ENCODE data around the gene MRPS34. TPM values are rescaled to one million over a fixed set of nuclear protein-coding genes. Genes with fewer than 3 reads are reported as not detected.

The MRPS34 gene
- total and polyA plus RNA-seq, 10 of the 15 experiments (the other 5 are each of a cell fraction or from before 2014, with no cell fraction given): 3.6 to 285 (median 147) TPM

DNA sequence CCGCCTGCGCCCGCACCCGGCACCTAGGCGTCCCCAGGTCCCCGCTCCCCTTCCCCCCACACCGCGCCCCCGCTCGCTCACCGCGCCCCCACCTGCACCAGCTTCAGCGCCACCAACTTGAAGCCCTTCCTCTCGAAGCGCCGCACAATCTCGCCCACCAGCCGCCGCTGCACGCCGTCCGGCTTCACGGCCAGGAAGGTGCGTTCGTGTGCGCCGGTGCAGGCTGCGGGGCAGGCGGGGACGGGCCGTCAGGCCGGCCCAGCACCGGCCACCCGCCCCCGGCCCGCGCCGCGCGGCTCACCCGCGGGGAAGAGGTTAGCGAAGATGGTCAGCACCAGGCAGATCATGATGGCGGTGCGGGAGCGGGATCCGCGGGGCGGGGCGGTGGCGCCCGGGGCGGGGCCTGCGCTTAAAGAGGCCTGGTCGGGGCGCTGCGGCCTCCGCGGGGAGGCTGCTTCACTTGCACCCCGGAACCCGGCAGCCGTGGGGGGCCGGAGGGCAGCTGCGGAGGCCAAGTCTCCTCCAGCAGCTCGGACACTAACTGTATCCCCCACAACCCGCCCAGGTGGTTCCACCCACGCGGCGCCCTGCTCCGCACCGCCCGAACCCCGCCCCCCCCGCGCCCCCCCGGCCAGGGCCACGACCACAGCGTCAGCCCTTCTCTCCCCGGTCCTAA, 1.6 kb downstream of the MRPS34 start, which contains the start of gene NME3 (continued):
- TF ChIP-seq, protein P1, sequence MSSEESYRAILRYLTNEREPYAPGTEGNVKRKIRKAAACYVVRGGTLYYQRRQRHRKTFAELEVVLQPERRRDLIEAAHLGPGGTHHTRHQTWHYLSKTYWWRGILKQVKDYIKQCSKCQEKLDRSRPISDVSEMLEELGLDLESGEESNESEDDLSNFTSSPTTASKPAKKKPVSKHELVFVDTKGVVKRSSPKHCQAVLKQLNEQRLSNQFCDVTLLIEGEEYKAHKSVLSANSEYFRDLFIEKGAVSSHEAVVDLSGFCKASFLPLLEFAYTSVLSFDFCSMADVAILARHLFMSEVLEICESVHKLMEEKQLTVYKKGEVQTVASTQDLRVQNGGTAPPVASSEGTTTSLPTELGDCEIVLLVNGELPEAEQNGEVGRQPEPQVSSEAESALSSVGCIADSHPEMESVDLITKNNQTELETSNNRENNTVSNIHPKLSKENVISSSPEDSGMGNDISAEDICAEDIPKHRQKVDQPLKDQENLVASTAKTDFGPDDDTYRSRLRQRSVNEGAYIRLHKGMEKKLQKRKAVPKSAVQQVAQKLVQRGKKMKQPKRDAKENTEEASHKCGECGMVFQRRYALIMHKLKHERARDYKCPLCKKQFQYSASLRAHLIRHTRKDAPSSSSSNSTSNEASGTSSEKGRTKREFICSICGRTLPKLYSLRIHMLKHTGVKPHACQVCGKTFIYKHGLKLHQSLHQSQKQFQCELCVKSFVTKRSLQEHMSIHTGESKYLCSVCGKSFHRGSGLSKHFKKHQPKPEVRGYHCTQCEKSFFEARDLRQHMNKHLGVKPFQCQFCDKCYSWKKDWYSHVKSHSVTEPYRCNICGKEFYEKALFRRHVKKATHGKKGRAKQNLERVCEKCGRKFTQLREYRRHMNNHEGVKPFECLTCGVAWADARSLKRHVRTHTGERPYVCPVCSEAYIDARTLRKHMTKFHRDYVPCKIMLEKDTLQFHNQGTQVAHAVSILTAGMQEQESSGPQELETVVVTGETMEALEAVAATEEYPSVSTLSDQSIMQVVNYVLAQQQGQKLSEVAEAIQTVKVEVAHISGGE (CRISPR knock-in tag; IDR thresholded peaks at IDR 0.05): no peak
- TF ChIP-seq, protein P2, sequence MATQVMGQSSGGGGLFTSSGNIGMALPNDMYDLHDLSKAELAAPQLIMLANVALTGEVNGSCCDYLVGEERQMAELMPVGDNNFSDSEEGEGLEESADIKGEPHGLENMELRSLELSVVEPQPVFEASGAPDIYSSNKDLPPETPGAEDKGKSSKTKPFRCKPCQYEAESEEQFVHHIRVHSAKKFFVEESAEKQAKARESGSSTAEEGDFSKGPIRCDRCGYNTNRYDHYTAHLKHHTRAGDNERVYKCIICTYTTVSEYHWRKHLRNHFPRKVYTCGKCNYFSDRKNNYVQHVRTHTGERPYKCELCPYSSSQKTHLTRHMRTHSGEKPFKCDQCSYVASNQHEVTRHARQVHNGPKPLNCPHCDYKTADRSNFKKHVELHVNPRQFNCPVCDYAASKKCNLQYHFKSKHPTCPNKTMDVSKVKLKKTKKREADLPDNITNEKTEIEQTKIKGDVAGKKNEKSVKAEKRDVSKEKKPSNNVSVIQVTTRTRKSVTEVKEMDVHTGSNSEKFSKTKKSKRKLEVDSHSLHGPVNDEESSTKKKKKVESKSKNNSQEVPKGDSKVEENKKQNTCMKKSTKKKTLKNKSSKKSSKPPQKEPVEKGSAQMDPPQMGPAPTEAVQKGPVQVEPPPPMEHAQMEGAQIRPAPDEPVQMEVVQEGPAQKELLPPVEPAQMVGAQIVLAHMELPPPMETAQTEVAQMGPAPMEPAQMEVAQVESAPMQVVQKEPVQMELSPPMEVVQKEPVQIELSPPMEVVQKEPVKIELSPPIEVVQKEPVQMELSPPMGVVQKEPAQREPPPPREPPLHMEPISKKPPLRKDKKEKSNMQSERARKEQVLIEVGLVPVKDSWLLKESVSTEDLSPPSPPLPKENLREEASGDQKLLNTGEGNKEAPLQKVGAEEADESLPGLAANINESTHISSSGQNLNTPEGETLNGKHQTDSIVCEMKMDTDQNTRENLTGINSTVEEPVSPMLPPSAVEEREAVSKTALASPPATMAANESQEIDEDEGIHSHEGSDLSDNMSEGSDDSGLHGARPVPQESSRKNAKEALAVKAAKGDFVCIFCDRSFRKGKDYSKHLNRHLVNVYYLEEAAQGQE (IDR thresholded peaks at IDR 0.05; ENCODE audit: low read depth, low read length): no peak
- TF ChIP-seq MEF2A (IDR thresholded peaks at IDR 0.05; ENCODE audit: insufficient read depth, low read depth, low read length) (no peak), SUPT20H (IDR thresholded peaks at IDR 0.05; ENCODE audit: borderline replicate concordance, control insufficient read depth, low read depth, low read length) (no peak), NFYA (IDR thresholded peaks at IDR 0.05; ENCODE audit: borderline replicate concordance, low read depth, low read length) (no peak), ZNF217 (IDR thresholded peaks at IDR 0.05) (no peak), EGR1 (IDR thresholded peaks at IDR 0.05; ENCODE audit: borderline replicate concordance in 1 of 2, low read depth in 2 of 2, low read length in 2 of 2) (peak in 1 of 2 experiments; percentile 88; a peak in 2 of 3 replicates)
- TF ChIP-seq, protein P3, sequence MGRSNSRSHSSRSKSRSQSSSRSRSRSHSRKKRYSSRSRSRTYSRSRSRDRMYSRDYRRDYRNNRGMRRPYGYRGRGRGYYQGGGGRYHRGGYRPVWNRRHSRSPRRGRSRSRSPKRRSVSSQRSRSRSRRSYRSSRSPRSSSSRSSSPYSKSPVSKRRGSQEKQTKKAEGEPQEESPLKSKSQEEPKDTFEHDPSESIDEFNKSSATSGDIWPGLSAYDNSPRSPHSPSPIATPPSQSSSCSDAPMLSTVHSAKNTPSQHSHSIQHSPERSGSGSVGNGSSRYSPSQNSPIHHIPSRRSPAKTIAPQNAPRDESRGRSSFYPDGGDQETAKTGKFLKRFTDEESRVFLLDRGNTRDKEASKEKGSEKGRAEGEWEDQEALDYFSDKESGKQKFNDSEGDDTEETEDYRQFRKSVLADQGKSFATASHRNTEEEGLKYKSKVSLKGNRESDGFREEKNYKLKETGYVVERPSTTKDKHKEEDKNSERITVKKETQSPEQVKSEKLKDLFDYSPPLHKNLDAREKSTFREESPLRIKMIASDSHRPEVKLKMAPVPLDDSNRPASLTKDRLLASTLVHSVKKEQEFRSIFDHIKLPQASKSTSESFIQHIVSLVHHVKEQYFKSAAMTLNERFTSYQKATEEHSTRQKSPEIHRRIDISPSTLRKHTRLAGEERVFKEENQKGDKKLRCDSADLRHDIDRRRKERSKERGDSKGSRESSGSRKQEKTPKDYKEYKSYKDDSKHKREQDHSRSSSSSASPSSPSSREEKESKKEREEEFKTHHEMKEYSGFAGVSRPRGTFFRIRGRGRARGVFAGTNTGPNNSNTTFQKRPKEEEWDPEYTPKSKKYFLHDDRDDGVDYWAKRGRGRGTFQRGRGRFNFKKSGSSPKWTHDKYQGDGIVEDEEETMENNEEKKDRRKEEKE (IDR thresholded peaks at IDR 0.05): no peak
- TF ChIP-seq, protein P4, sequence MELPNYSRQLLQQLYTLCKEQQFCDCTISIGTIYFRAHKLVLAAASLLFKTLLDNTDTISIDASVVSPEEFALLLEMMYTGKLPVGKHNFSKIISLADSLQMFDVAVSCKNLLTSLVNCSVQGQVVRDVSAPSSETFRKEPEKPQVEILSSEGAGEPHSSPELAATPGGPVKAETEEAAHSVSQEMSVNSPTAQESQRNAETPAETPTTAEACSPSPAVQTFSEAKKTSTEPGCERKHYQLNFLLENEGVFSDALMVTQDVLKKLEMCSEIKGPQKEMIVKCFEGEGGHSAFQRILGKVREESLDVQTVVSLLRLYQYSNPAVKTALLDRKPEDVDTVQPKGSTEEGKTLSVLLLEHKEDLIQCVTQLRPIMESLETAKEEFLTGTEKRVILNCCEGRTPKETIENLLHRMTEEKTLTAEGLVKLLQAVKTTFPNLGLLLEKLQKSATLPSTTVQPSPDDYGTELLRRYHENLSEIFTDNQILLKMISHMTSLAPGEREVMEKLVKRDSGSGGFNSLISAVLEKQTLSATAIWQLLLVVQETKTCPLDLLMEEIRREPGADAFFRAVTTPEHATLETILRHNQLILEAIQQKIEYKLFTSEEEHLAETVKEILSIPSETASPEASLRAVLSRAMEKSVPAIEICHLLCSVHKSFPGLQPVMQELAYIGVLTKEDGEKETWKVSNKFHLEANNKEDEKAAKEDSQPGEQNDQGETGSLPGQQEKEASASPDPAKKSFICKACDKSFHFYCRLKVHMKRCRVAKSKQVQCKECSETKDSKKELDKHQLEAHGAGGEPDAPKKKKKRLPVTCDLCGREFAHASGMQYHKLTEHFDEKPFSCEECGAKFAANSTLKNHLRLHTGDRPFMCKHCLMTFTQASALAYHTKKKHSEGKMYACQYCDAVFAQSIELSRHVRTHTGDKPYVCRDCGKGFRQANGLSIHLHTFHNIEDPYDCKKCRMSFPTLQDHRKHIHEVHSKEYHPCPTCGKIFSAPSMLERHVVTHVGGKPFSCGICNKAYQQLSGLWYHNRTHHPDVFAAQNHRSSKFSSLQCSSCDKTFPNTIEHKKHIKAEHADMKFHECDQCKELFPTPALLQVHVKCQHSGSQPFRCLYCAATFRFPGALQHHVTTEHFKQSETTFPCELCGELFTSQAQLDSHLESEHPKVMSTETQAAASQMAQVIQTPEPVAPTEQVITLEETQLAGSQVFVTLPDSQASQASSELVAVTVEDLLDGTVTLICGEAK (IDR thresholded peaks at IDR 0.05; ENCODE audit: borderline replicate concordance): no peak
- TF ChIP-seq, protein P5, sequence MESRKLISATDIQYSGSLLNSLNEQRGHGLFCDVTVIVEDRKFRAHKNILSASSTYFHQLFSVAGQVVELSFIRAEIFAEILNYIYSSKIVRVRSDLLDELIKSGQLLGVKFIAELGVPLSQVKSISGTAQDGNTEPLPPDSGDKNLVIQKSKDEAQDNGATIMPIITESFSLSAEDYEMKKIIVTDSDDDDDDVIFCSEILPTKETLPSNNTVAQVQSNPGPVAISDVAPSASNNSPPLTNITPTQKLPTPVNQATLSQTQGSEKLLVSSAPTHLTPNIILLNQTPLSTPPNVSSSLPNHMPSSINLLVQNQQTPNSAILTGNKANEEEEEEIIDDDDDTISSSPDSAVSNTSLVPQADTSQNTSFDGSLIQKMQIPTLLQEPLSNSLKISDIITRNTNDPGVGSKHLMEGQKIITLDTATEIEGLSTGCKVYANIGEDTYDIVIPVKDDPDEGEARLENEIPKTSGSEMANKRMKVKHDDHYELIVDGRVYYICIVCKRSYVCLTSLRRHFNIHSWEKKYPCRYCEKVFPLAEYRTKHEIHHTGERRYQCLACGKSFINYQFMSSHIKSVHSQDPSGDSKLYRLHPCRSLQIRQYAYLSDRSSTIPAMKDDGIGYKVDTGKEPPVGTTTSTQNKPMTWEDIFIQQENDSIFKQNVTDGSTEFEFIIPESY (IDR thresholded peaks at IDR 0.05): no peak

Measured in GM12878 (cell line).